ENCODE measurements around the gene C1orf232.

The C1orf232 gene

GRCh38 chr1:26164861-26165842 is 3.6 kb downstream of the C1orf232 start:
- Histone ChIP-seq H3K36me3 (ENCODE audit: control insufficient read depth in 2 of 2, insufficient read depth in 2 of 2, low read length in 2 of 2) (no peaks in the 10 kb centered on the region), H3K4me3 (ENCODE audit: low read length in 2 of 2) (no peak overlapping the region), H3K27ac (ENCODE audit: low read depth in 2 of 2, low read length in 2 of 2) (no peak overlapping the region), H3K9me3 (ENCODE audit: control insufficient read depth in 2 of 2, low read length in 2 of 2) (no peaks in the 10 kb centered on the region), H3K9ac (ENCODE audit: low read depth in 1 of 2, low read length in 2 of 2) (no peak overlapping the region), H3K4me1 (ENCODE audit: control insufficient read depth in 2 of 2, insufficient read depth in 2 of 2, low read length in 2 of 2) (peaks cover 12 to 13% of the 10 kb centered on the region in 2 donors), H3K27me3 (ENCODE audit: control insufficient read depth in 2 of 2, insufficient read depth in 2 of 2, low read length in 2 of 2) (peaks cover 11 to 18% of the 10 kb centered on the region in 2 donors)

- peaks cover 11 to 18% of the 10 kb centered on the region in 2 donors for H3K27me3 ChIP-seq (ENCODE audit: control insufficient read depth in 2 of 2, insufficient read depth in 2 of 2, low read length in 2 of 2)
- no peak overlapping the region for H3K27ac ChIP-seq (ENCODE audit: low read depth in 2 of 2, low read length in 2 of 2)
- peak overlapping the region in 1 of 2 donors; percentile 50 for H3K9ac ChIP-seq (ENCODE audit: low read depth in 1 of 2, low read length in 2 of 2)
These were observed 4.5 kb downstream of the C1orf232 start for GRCh38 chr1:26164036-26164860.

GRCh38 chr1:26163684-26164035 is 5.1 kb downstream of the C1orf232 start:
- H3K27me3 ChIP-seq (ENCODE audit: control insufficient read depth in 2 of 2, insufficient read depth in 2 of 2, low read length in 2 of 2) = peaks cover 11 to 18% of the 10 kb centered on the region in 2 donors
- H3K4me1 ChIP-seq (ENCODE audit: control insufficient read depth in 2 of 2, insufficient read depth in 2 of 2, low read length in 2 of 2) = peaks cover 8 to 13% of the 10 kb centered on the region in 2 donors
- no peaks in the 10 kb centered on the region for H3K36me3 ChIP-seq (ENCODE audit: control insufficient read depth in 2 of 2, insufficient read depth in 2 of 2, low read length in 2 of 2)
- peak overlapping the region; percentile 45 to 52 for H3K4me3 ChIP-seq (ENCODE audit: low read length in 2 of 2)
- H3K9ac ChIP-seq (ENCODE audit: low read depth in 1 of 2, low read length in 2 of 2) = peak overlapping the region in 1 of 2 donors; percentile 50
- no peak overlapping the region for H3K27ac ChIP-seq (ENCODE audit: low read depth in 2 of 2, low read length in 2 of 2)
- H3K9me3 ChIP-seq (ENCODE audit: control insufficient read depth in 2 of 2, low read length in 2 of 2) = no peaks in the 10 kb centered on the region

More at GRCh38 chr1:26164036-26164860, 4.5 kb downstream of the C1orf232 start:
- H3K4me1 ChIP-seq (ENCODE audit: control insufficient read depth in 2 of 2, insufficient read depth in 2 of 2, low read length in 2 of 2) = peaks cover 8 to 13% of the 10 kb centered on the region in 2 donors
- H3K36me3 ChIP-seq (ENCODE audit: control insufficient read depth in 2 of 2, insufficient read depth in 2 of 2, low read length in 2 of 2) = no peaks in the 10 kb centered on the region
- peak overlapping the region; percentile 45 to 52 for H3K4me3 ChIP-seq (ENCODE audit: low read length in 2 of 2)
- no peaks in the 10 kb centered on the region for H3K9me3 ChIP-seq (ENCODE audit: control insufficient read depth in 2 of 2, low read length in 2 of 2)

GRCh38 chr1:26162220-26162709 is 6.5 kb downstream of the C1orf232 start:
- no peaks in the 10 kb centered on the region for H3K36me3 ChIP-seq (ENCODE audit: control insufficient read depth in 2 of 2, insufficient read depth in 2 of 2, low read length in 2 of 2)
- H3K4me1 ChIP-seq (ENCODE audit: control insufficient read depth in 2 of 2, insufficient read depth in 2 of 2, low read length in 2 of 2) = peaks cover 8 to 13% of the 10 kb centered on the region in 2 donors
- H3K27me3 ChIP-seq (ENCODE audit: control insufficient read depth in 2 of 2, insufficient read depth in 2 of 2, low read length in 2 of 2) = peaks cover 15 to 20% of the 10 kb centered on the region in 2 donors
- peak overlapping the region; percentile 17 to 38 for H3K4me3 ChIP-seq (ENCODE audit: low read length in 2 of 2)
- H3K9me3 ChIP-seq (ENCODE audit: control insufficient read depth in 2 of 2, low read length in 2 of 2) = no peaks in the 10 kb centered on the region
- H3K27ac ChIP-seq (ENCODE audit: low read depth in 2 of 2, low read length in 2 of 2) = no peak overlapping the region
- H3K9ac ChIP-seq (ENCODE audit: low read depth in 1 of 2, low read length in 2 of 2) = no peak overlapping the region

GRCh38 chr1:26161415-26162219 is 7.1 kb downstream of the C1orf232 start:
- H3K4me1 ChIP-seq (ENCODE audit: control insufficient read depth in 2 of 2, insufficient read depth in 2 of 2, low read length in 2 of 2) = peaks cover 8 to 13% of the 10 kb centered on the region in 2 donors
- no peaks in the 10 kb centered on the region for H3K9me3 ChIP-seq (ENCODE audit: control insufficient read depth in 2 of 2, low read length in 2 of 2)
- peaks cover 17 to 20% of the 10 kb centered on the region in 2 donors for H3K27me3 ChIP-seq (ENCODE audit: control insufficient read depth in 2 of 2, insufficient read depth in 2 of 2, low read length in 2 of 2)
- H3K9ac ChIP-seq (ENCODE audit: low read depth in 1 of 2, low read length in 2 of 2) = peak overlapping the region in 1 of 2 donors; percentile 51
- peak overlapping the region; percentile 38 to 44 for H3K4me3 ChIP-seq (ENCODE audit: low read length in 2 of 2)
- no peak overlapping the region for H3K27ac ChIP-seq (ENCODE audit: low read depth in 2 of 2, low read length in 2 of 2)
- no peaks in the 10 kb centered on the region for H3K36me3 ChIP-seq (ENCODE audit: control insufficient read depth in 2 of 2, insufficient read depth in 2 of 2, low read length in 2 of 2)

GRCh38 chr1:26160527-26161414 is 8.0 kb downstream of the C1orf232 start:
- H3K27ac ChIP-seq (ENCODE audit: low read depth in 2 of 2, low read length in 2 of 2) = no peak overlapping the region
- H3K4me3 ChIP-seq (ENCODE audit: low read length in 2 of 2) = peak overlapping the region; percentile 38 to 44
- peaks cover 21 to 24% of the 10 kb centered on the region in 2 donors for H3K27me3 ChIP-seq (ENCODE audit: control insufficient read depth in 2 of 2, insufficient read depth in 2 of 2, low read length in 2 of 2)
- peaks cover 8 to 13% of the 10 kb centered on the region in 2 donors for H3K4me1 ChIP-seq (ENCODE audit: control insufficient read depth in 2 of 2, insufficient read depth in 2 of 2, low read length in 2 of 2)
- no peaks in the 10 kb centered on the region for H3K9me3 ChIP-seq (ENCODE audit: control insufficient read depth in 2 of 2, low read length in 2 of 2)
- peak overlapping the region in 1 of 2 donors; percentile 51 for H3K9ac ChIP-seq (ENCODE audit: low read depth in 1 of 2, low read length in 2 of 2)
- no peaks in the 10 kb centered on the region for H3K36me3 ChIP-seq (ENCODE audit: control insufficient read depth in 2 of 2, insufficient read depth in 2 of 2, low read length in 2 of 2)

- H3K4me1 ChIP-seq (ENCODE audit: control insufficient read depth in 2 of 2, insufficient read depth in 2 of 2, low read length in 2 of 2) = peaks cover 8 to 12% of the 10 kb centered on the region in 2 donors
- no peak overlapping the region for H3K4me3 ChIP-seq (ENCODE audit: low read length in 2 of 2)
- H3K36me3 ChIP-seq (ENCODE audit: control insufficient read depth in 2 of 2, insufficient read depth in 2 of 2, low read length in 2 of 2) = no peaks in the 10 kb centered on the region
- H3K9me3 ChIP-seq (ENCODE audit: control insufficient read depth in 2 of 2, low read length in 2 of 2) = no peaks in the 10 kb centered on the region
- peaks cover 21 to 25% of the 10 kb centered on the region in 2 donors for H3K27me3 ChIP-seq (ENCODE audit: control insufficient read depth in 2 of 2, insufficient read depth in 2 of 2, low read length in 2 of 2)
- no peak overlapping the region for H3K9ac ChIP-seq (ENCODE audit: low read depth in 1 of 2, low read length in 2 of 2)
- no peak overlapping the region for H3K27ac ChIP-seq (ENCODE audit: low read depth in 2 of 2, low read length in 2 of 2)
These were observed 9.1 kb downstream of the C1orf232 start for GRCh38 chr1:26159743-26160039.

- Histone ChIP-seq H3K27ac (ENCODE audit: low read depth in 2 of 2, low read length in 2 of 2) (no peak within 1 kb of the TSS), H3K36me3 (ENCODE audit: control insufficient read depth in 2 of 2, insufficient read depth in 2 of 2, low read length in 2 of 2) (no peaks in the 10 kb centered on the region), H3K9ac (ENCODE audit: low read depth in 1 of 2, low read length in 2 of 2) (no peak within 1 kb of the TSS), H3K9me3 (ENCODE audit: control insufficient read depth in 2 of 2, low read length in 2 of 2) (no peaks in the 10 kb centered on the region), H3K27me3 (ENCODE audit: control insufficient read depth in 2 of 2, insufficient read depth in 2 of 2, low read length in 2 of 2) (peaks cover 21 to 25% of the 10 kb centered on the region in 2 donors), H3K4me1 (ENCODE audit: control insufficient read depth in 2 of 2, insufficient read depth in 2 of 2, low read length in 2 of 2) (peaks cover 8 to 10% of the 10 kb centered on the region in 2 donors), H3K4me3 (ENCODE audit: low read length in 2 of 2) (peak within 1 kb of the TSS in 1 of 2 donors; percentile 20)
These were observed 9.6 kb downstream of the C1orf232 start, which contains the start of gene FAM110D for GRCh38 chr1:26158908-26159742. Gene FAM110D, plus strand, starts transcription at chr1:26159079. Its CDS starts 2,213 bp downstream, at chr1:26161292.

Measured in mucosa of rectum (tissue), 2 donors.